D721Med (cell line): Measurements from ENCODE around the gene PRLH.

ENCODE experiments used
- DNase-seq: peaks from one replicate; pipeline ENCODE4 v3.0.0; 2011; ENCODE audit warnings: low spot score; ENCODE audit not compliant: insufficient read length
- FAIRE-seq: peaks from 2 replicates; lab custom pipeline; 2011; peaks lifted over from hg19 to GRCh38; lab: Jason Lieb, UNC
- TF ChIP-seq, protein P1 (sequence below): IDR thresholded peaks from 2 replicates; pipeline ENCODE4 v1.5.1; 2012; ENCODE audit warnings: mild to moderate bottlenecking, control low read depth; ENCODE audit not compliant: insufficient read depth; ENCODE audit errors: missing control alignments

PRLH gene

DNA sequence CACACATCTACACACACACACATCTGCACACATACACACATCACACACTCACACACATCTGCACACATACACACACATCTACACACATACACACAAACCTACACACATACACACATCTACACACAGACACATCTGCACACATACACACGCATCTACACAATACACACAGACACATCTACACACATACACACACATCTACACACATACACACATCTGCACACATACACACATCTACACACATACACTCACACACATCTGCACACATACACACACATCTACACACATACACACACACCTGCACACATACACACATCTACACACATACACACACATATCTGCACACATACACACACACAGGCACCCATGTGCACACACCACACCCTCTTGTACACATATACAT lies 400 bp upstream of the PRLH start:
- peak; percentile 16 for FAIRE-seq
- no peak for DNase-seq
- TF ChIP-seq, protein P1, sequence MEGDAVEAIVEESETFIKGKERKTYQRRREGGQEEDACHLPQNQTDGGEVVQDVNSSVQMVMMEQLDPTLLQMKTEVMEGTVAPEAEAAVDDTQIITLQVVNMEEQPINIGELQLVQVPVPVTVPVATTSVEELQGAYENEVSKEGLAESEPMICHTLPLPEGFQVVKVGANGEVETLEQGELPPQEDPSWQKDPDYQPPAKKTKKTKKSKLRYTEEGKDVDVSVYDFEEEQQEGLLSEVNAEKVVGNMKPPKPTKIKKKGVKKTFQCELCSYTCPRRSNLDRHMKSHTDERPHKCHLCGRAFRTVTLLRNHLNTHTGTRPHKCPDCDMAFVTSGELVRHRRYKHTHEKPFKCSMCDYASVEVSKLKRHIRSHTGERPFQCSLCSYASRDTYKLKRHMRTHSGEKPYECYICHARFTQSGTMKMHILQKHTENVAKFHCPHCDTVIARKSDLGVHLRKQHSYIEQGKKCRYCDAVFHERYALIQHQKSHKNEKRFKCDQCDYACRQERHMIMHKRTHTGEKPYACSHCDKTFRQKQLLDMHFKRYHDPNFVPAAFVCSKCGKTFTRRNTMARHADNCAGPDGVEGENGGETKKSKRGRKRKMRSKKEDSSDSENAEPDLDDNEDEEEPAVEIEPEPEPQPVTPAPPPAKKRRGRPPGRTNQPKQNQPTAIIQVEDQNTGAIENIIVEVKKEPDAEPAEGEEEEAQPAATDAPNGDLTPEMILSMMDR, result no peak

GRCh38 chr2:237567276-237568029 lies 1.1 kb downstream of the PRLH start:
- TF ChIP-seq, protein P1, result no peak
- DNase-seq (no peak), FAIRE-seq (no peak)

- DNase-seq (no peak), FAIRE-seq (no peak)
- TF ChIP-seq, protein P1, result no peak
Observed at GRCh38 chr2:237568121-237568660, 1.8 kb downstream of the PRLH start.

GRCh38 chr2:237569041-237569440 lies 2.7 kb downstream of the PRLH start:
- TF ChIP-seq, protein P1, result no peak
- FAIRE-seq (no peak), DNase-seq (no peak)

DNA sequence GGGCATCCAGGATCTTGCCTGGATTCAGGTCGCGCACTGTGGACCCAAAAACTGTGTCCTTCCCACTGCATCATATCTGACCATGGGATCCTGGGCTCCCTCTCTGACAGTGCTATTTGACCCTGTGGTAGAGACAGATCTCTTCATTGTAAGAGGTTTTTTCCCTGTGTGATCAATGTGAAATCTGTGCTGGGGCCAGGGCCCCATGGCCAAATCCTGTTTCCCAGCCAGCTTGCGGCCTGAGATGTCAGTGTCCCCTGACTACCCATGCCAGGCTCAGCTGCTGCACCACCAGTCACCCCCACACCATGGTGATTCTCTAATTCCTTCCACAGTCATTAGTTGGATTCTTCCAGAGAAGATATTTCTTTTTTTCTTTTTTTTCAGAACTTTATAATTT lies 3.5 kb downstream of the PRLH start:
- TF ChIP-seq, protein P1, result no peak
- DNase-seq (no peak), FAIRE-seq (no peak)

DNA sequence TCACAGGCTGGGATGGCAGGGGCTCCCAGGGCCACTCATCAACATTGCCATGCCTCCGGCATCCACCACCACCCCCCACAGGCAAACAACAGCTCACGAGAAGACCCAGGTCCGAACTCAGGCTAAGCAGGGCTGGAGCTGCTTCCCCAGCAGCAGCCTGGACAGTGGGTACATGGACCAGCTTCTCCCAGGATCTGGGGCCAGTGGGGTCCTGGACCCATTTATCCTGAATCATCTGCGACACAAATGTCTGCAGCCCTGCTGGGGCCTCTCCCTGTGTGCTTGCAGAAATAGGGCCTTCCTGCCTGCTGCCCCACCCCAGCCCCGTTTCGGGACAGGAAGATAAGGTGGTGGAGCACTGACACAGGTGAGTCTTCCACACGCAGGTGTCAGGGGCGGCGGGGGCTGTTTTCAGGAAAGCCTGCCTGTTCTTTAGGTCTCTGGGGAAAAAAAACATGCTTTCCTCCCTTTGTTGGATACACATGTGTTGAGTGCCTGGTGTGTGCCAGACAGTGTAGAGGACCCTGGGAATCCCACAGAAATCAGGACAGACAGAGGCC lies 4.5 kb downstream of the PRLH start:
- DNase-seq (no peak), FAIRE-seq (no peak)
- TF ChIP-seq, protein P1, result no peak

- FAIRE-seq, result no peak
- TF ChIP-seq, protein P1, result no peak
- DNase-seq, result no peak
Observed at GRCh38 chr2:237571551-237571950, 5.2 kb downstream of the PRLH start.
